Peyer's patch (tissue), 4 donors: ENCODE results near the gene MBNL2. TPM values are rescaled to one million over a fixed set of nuclear protein-coding genes. Genes with fewer than 3 reads are reported as not detected.

Experiments used
- DNase-seq, 3 donors: peaks; one replicate each; pipeline ENCODE4 v3.0.0-alpha.2; 2017 to 2019
- H3K27ac ChIP-seq, 4 donors: fragments of 200-600 bp; sonication (generic); one replicate each; pipeline ENCODE4 v1.5.1; 2016 to 2019
- H3K27me3 ChIP-seq, 2 donors: fragments of 200-600 bp; sonication (generic); one replicate each; pipeline ENCODE4 v1.5.1; 2019
- H3K36me3 ChIP-seq, 3 donors: fragments of 200-600 bp; sonication (generic); one replicate each; pipeline ENCODE4 v1.5.1; 2016 to 2019
- H3K4me1 ChIP-seq, 4 donors: fragments of 200-600 bp; sonication (generic); one replicate each; pipeline ENCODE4 v1.5.1; 2016 to 2019
- H3K4me3 ChIP-seq, 4 donors: fragments of 200-600 bp; sonication (generic); 1 replicate in 3 of 4; 2 replicates in 1 of 4; pipeline ENCODE4 v1.5.1; 2016 to 2019; ENCODE audit warnings: mild to moderate bottlenecking in 1 of 4
- H3K9me3 ChIP-seq, 4 donors: fragments of 200-600 bp; sonication (generic); one replicate each; pipeline ENCODE4 v1.5.1; 2016 to 2019; ENCODE audit warnings: mild to moderate bottlenecking in 1 of 4
- CTCF ChIP-seq, 6 experiments: fragments of 450-650 bp in 4 of 6; fragments of 200-600 bp in 2 of 6; sonication (generic) in 1 of 6; IDR thresholded peaks; one replicate each; pipeline ENCODE4 v1.5.1; 2017 to 2019; ENCODE audit warnings: antibody characterized with exemption in 6 of 6, mild to moderate bottlenecking in 3 of 6, moderate library complexity in 1 of 6
- POLR2A ChIP-seq, 2 donors: fragments of 450-650 bp; IDR thresholded peaks; one replicate each; pipeline ENCODE4 v1.5.1; 2017; ENCODE audit warnings: antibody characterized with exemption in 2 of 2, mild to moderate bottlenecking in 2 of 2, moderate library complexity in 2 of 2
- total RNA-seq, 4 donors: library from RNA; depleted of rRNA; stranded (reverse); fragments of >200 nt; gene quantifications; one replicate each; pipeline ENCODE4 v1.1.0, GENCODE V29; 2016

The MBNL2 gene
- total RNA-seq, 4 donors from 2014 or later = 27.0 to 44.6 (median 36.3) TPM

GRCh38 chr13:97272526-97272925, 50.4 kb downstream of the MBNL2 start:
- H3K27ac ChIP-seq = peak overlapping the region in 1 of 4 donors; percentile 70
- no peaks in the 10 kb centered on the region for H3K27me3 ChIP-seq
- H3K36me3 ChIP-seq = peaks cover 0 to 6% (median 0%) of the 10 kb centered on the region in 3 donors
- H3K4me1 ChIP-seq = peaks cover 0 to 36% (median 2%) of the 10 kb centered on the region in 4 donors
- no peak overlapping the region for H3K4me3 ChIP-seq
- no peak for DNase-seq
- TF ChIP-seq CTCF (IDR thresholded peaks at IDR 0.05) (no peak), POLR2A (IDR thresholded peaks at IDR 0.05) (no peak)
- H3K9me3 ChIP-seq = no peaks in the 10 kb centered on the region

- Histone ChIP-seq H3K9me3 (no peaks in the 10 kb centered on the region), H3K36me3 (peaks cover 0 to 6% (median 0%) of the 10 kb centered on the region in 3 donors), H3K4me1 (peaks cover 0 to 40% (median 2%) of the 10 kb centered on the region in 4 donors), H3K27me3 (no peaks in the 10 kb centered on the region), H3K27ac (peak overlapping the region in 1 of 4 donors; percentile 70), H3K4me3 (no peak overlapping the region)
- no peak for TF ChIP-seq POLR2A (IDR thresholded peaks at IDR 0.05)
- no peak for DNase-seq
Measured at GRCh38 chr13:97273341-97273831, 51.3 kb downstream of the MBNL2 start.

GRCh38 chr13:97274829-97275649, 52.9 kb downstream of the MBNL2 start:
- TF ChIP-seq POLR2A (IDR thresholded peaks at IDR 0.05) (no peak), CTCF (IDR thresholded peaks at IDR 0.05) (no peak)
- Histone ChIP-seq H3K4me3 (no peak overlapping the region), H3K4me1 (peaks cover 0 to 46% (median 8%) of the 10 kb centered on the region in 4 donors), H3K36me3 (peaks cover 0 to 6% (median 0%) of the 10 kb centered on the region in 3 donors), H3K9me3 (no peaks in the 10 kb centered on the region), H3K27me3 (no peaks in the 10 kb centered on the region), H3K27ac (peak overlapping the region in 2 of 4 donors; percentile 45 to 70)
- no peak for DNase-seq

GRCh38 chr13:97275776-97276501, 53.8 kb downstream of the MBNL2 start:
- peak overlapping the region in 2 of 4 donors; percentile 20 to 70 for H3K27ac ChIP-seq
- TF ChIP-seq CTCF (IDR thresholded peaks at IDR 0.05) = no peak
- no peak for TF ChIP-seq POLR2A (IDR thresholded peaks at IDR 0.05)
- no peak for DNase-seq
- H3K4me1 ChIP-seq = peaks cover 0 to 46% (median 9%) of the 10 kb centered on the region in 4 donors
- H3K36me3 ChIP-seq = peaks cover 0 to 6% (median 0%) of the 10 kb centered on the region in 3 donors
- no peaks in the 10 kb centered on the region for H3K27me3 ChIP-seq
- no peak overlapping the region for H3K4me3 ChIP-seq
- no peaks in the 10 kb centered on the region for H3K9me3 ChIP-seq

- peaks cover 0 to 46% (median 9%) of the 10 kb centered on the region in 4 donors for H3K4me1 ChIP-seq
- no peak for DNase-seq
- no peaks in the 10 kb centered on the region for H3K27me3 ChIP-seq
- no peaks in the 10 kb centered on the region for H3K9me3 ChIP-seq
- H3K36me3 ChIP-seq = peaks cover 0 to 6% (median 0%) of the 10 kb centered on the region in 3 donors
- no peak for TF ChIP-seq CTCF (IDR thresholded peaks at IDR 0.05)
- no peak for TF ChIP-seq POLR2A (IDR thresholded peaks at IDR 0.05)
- H3K4me3 ChIP-seq = no peak overlapping the region
- no peak overlapping the region for H3K27ac ChIP-seq
Measured at GRCh38 chr13:97276862-97277269, 54.7 kb downstream of the MBNL2 start.
